Activated naive CD4-positive, alpha-beta T cell treated with anti-CD3 and anti-CD28 coated beads, Interleukin-2, amount 50 U/mL, for 16 hours (primary cell): ENCODE data around the gene LRRC37B.
A peak's percentile ranks its signal among the peaks of the same experiment; 100 is the strongest.
"Not testable (repeated sequence)": the region's sequence is repeated elsewhere in the genome, so short reads cannot be mapped to it uniquely, and the experiment has no call there.

ENCODE experiments used
- DNase-seq: peaks from one replicate; pipeline ENCODE4 v3.0.0-alpha.2; 2020

The LRRC37B gene

DNA sequence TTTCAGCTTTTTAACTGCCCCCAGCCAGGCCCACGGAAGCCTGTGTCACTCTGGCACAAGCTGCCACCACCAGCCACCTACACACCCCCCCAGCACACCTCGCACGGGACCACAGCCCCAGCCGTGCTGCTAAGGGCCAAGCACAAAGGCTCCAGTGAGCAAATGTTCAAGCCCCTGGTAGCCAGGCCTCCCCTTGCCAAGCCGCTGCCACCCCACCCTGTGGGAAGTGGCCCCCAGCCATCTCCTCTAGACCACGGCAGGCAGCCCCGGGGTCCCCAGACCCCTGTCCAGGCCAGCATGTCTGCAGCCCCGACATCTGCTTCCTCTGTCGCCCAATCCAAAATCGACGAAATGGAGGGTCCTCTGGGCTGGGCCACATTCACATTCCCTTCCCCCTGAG, 35.1 kb downstream of the LRRC37B start:
- not testable (repeated sequence) for DNase-seq

DNA sequence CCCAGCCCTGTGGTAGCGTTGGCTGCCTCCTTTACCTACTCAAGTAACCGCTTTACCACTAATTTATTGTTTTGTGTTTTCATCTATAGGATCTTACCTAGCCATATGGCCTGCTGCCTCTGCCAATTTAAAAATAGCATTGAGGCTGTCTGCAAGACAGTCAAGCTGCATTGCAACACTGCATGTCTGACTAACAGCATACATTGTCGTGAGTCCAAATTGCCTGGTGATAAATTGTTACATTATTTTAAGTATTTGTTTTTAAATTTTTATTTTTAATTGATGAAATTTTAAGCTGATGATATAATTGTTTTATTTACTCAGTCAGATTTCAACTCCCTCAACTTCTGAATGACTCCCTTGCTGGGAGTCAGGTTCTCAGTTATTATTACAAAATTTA, 38.4 kb downstream of the LRRC37B start:
- not testable (repeated sequence) for DNase-seq

DNA sequence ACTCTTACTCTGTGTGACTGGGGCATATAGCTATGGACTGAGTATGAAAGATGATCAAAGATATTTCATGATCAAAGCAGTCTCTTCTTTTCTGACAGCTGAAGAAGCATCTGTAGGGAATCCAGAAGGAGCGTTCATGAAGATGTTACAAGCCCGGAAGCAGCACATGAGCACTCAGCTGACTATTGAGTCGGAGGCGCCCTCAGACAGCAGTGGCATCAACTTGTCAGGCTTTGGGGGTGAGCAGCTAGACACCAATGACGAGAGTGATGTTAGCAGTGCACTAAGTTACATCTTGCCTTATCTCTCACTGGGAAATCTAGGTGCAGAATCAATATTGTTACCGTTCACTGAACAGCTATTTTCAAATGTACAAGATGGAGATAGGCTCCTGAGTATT, 40.5 kb downstream of the LRRC37B start:
- not testable (repeated sequence) for DNase-seq

DNA sequence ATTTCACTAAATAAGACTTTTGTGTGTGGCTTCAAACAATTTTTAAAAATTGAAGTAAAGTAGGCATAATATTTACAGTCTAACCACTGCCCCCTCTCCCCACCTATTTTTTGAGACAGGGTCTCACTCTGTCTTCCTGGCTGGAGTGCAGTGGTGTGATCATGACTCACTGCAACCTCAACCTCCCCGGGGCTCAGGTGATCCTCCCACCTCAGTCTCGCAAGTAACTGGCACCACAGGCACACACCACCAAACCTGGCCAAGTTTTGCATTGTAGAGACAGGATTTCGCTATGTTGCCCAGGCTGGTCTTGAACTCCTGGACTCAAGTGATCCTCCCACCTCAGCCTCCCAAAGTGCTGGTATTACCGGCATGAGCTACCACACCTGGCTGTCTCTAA, 47.8 kb downstream of the LRRC37B start:
- not testable (repeated sequence) for DNase-seq

DNA sequence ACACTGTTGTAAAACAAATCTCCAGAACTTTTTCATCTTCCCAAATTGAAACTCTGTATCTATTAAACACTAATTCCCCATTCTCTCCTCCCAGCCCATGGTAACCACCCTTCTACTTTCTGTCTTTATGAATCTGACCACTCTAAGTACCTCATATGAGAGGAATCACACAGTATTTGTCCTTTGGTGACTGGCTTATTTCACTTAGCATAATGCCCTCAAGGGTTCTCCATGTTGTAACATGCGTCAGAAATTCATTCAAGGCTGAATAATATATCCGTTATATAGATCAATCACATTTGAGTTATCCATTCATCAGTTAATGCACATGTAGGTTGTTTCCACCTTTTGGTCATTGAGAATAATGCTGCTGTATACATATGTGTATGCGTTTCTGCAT, 48.2 kb downstream of the LRRC37B start:
- not testable (repeated sequence) for DNase-seq

DNA sequence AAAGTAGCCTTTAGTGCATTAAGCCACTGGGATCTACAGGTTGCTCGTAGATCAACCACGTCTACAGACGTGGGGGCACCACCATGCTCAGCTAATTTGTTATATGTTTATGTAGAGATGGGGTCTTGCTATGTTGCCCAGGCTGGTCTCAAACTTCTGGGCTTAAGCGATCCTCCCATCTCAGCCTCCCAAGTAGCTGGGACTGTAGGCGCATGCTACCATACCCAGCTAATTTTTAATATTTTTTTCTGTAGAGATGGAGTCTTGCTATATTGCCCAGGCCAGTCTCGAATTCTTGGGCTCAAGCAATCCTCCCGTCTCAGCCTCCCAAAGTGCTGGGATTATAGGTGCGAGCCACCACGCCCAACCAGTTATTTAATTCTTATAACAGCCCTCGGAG, 49.3 kb downstream of the LRRC37B start:
- DNase-seq: not testable (repeated sequence)

DNA sequence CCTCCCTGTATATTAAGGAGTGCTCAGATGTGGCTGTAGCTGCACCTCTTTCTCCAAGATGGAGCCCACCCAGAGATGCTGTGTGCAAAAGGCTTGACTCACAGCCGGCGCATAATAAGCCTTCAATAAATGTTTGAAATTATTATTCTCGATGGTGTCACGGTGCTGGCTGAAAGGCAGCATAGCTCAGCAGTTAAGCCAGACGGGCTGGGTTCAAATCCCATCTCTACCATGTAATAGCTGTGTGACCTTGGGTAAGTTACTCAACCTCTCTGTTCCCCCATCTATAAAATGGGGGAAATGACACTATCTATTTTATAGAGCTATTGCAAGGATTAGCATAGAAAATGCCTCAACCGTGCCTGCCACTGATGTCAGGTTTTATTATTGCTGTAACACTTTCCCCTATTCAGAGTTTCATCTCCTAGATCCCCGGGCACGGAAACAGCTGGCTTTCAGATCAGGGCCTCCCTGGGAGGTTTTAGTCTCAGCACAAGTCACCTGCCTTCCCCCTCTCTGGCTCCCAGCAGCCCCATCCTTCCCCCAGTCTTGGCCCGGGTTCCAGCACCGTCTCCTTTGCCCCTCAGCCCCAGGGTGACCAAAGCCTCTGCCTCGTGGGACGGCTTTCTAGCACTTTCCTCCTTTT, 50.4 kb downstream of the LRRC37B start:
- DNase-seq: not testable (repeated sequence)

DNA sequence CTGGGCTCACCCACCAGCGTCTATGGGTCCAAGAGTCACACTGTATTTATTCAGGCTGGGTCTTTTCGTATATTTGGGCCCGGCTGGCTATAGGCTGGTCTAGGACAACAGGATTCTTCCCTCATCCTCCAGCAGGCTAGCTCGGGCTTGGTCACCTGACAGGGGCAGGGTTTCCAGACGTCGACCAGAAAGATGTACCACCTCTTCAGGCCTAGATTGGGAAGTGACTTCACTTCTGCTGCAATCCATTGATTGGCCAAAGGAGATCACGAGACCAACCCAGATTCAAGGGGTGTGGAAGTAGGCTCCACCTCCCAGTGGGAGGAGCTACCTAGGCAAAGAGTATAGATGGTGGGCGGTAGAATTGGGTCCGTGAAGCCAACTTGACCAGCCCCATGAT, 53.5 kb downstream of the LRRC37B start:
- not testable (repeated sequence) for DNase-seq

GRCh38 chr17:32061840-32062239, 54.7 kb downstream of the LRRC37B start:
- DNase-seq: not testable (repeated sequence)

- DNase-seq: not testable (repeated sequence)
Measured at GRCh38 chr17:32064091-32064490, 56.9 kb downstream of the LRRC37B start.

DNA sequence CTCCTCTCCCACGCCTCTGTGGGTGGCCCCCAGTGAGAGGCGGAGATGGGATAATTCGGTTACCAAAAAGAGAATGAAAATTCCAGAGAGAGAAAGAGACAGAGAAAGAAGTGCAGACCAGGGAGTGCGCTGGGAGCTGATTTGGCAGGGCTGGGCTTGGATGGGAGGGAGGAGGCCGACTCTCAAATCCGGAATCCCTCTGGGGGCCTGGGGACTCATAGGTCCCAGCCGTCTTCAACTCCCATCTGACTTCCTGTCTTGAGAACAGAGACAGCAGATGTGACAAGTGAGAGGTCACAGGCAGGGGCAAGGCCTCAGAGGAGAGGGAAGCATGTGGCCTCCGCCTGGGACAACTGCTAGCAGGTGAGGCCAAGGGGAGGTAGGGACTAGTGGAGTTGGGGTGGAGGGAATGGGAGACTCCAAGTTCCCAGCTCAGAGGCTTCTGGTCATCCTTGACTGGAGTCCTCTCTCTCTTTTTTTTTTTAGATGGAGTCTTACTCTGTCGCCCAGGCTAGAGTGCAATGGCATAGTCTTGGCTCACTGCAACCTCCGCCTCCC, 59.0 kb downstream of the LRRC37B start:
- not testable (repeated sequence) for DNase-seq

DNA sequence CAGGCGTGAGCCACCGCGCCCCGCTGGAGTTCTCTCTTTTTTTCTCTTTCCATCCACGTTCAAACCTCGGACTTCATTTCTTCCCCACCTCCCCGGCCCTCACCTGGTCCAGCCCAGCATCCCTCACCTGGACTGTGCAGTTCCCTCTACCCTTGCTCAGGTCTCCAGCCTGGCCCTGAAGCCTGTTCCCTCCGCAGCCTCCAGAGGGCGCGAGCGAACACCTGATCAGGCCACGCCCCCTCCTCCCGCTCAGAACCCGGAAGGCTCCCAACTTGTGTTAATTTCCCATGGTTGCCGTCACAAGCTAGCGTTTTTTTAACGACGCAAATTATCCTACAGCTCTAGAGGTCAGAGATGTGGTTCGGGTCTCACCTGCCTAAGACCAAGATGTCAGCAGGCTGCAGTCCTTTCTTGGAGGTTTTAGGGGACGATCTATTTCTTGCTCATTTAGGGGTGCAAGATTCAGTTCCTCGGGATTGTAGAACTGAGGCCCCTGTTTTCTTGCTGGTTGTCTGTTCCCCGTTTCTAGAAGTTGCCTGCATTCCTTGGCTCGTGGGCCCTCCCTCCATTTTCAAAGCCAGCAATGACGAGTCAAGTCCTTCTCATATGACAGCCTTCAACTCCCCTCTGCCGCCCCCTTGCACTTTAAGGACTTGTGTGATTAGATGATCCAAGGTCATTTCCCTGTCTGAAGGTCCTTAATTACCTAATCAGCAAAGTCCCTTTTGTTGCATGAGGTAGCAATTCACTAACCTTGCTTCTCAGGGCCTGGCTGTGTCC, 59.9 kb downstream of the LRRC37B start:
- peak; percentile 48 for DNase-seq

GRCh38 chr17:32069067-32069466, 61.9 kb downstream of the LRRC37B start:
- DNase-seq: not testable (repeated sequence)

DNA sequence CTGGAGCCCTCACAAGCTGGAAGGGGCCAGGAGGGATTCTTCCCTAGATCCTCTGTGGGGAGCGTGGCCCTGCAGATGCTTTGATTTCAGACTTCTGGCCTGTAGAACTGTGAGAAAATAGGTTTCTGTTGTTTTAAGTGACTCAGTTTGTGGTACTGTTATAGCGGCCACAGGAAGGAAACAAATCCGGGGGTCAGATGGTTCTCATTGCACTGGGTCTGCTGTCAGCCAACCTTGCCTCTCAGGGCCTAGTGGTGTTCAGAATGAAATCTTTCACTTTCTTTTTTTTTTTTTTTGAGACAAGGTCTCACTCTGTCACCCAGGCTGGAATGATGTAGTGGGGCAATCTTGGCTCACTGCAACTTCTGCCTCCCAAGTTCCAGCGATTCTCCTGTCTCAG, 64.8 kb downstream of the LRRC37B start:
- not testable (repeated sequence) for DNase-seq

- DNase-seq: not testable (repeated sequence)
Measured at GRCh38 chr17:32073131-32073530, 65.9 kb downstream of the LRRC37B start.

GRCh38 chr17:32079753-32080152, 72.6 kb downstream of the LRRC37B start:
- peak; percentile 33 for DNase-seq

GRCh38 chr17:32083550-32083979, 76.4 kb downstream of the LRRC37B start:
- DNase-seq: peak; percentile 16

DNA sequence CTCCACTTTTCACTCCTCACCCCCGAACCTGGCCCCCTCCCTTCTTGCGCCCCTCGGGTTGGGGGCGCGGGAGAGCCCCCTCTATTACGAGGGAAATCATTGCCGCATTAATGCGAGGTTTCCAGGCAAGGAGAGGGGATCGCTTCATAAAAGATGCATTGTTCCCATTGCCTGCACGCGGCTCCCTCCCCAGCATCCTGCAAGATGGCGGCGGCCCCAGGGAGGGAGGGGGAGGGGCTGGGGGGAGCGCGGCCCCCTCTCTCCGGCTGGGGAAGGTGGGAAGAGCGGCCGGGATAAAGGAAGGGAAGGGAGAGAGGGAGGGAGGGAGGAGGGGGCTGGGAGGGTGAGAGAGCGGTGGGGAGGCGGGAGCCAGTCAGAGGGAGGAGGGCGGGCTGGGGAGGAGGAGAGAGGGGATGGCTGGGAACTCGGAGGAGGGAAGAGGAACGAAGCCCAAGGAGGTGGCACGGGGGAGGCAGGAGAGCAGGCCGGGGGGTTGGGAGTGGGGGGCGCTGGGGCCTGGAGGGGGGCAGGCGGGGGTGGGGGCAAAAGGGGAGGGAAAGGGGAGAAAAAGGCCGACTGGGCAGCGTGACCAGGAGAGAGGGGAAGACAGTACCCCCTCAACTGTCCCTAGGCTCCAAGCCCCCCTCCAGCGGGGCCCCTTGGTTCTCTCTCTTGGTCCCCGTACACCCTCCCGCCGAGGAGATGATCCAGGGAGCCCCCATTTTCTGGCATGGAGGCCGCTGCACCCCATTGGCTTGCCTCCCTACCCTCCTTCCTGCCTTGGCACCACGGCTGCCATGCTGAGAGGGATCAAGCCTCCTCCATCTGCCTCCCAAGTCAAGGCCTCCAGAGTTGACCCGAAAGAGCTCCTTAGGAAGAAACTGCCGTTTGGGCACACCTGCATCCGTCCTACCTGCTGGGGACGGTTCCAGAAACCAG, 77.1 kb downstream of the LRRC37B start:
- DNase-seq: peak; percentile 18

DNA sequence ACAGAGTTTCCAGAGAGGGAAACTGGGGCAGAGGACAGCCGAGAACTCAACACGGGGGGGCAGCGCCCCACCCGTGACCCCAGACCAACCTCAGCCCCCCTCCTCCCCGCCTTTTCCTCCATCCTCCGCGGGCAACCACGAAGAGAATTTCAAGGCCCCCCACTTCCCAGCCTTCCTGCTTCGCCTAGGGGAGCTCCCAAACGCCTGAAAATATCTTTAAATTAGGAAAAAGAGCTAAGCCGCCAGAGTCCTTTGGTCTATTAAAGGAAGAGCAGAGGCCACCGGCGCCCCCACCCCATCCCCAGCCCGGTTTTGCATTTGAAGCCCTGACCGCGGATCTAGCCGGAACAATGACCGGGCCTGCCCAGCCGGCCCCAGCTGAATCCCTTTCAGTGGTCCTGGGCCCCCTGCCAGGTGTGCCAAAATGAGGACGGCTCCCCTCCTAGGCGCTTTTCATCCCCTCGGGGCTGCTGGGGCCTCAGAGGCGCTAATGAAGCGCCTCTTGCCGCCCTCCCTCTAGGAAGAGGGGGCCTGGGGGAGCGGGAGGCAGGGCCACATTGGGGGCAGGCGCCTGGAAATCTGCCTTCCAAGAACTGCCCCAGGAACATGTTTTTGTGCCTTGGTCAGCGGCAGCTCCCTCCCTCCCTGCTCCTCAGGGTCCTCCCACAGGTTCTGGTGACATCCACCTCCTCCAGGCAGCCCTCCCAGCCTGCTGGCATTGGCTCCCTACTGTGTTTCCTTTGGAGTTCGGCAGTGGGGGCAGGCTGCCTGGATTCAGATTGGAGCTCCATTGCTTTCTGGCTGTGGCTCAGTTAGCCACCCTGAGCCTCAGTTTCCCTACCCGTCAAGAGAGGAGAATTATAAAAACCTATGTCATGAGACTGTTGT, 78.0 kb downstream of the LRRC37B start:
- not testable (repeated sequence) for DNase-seq

DNA sequence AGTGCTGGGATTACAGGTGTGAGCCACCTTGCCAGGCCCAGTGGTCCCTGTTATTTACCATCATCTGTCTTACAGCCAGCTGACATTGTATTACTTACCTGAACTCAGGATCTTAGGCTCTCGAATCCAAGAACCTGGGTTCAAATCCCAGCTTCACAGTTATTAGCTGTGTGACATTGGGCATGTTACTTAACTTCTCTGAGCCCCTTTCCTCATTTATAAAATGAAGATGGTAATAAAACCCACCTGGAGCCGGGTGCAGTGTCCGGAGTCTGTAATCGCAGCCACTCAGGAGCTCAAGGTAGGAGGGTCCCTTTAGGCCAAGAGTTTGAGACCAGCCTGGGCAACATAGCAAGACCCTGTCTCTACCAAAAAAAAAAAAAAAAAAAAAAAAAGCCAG, 79.7 kb downstream of the LRRC37B start:
- not testable (repeated sequence) for DNase-seq

GRCh38 chr17:32092062-32092461, 84.9 kb downstream of the LRRC37B start:
- not testable (repeated sequence) for DNase-seq

GRCh38 chr17:32099686-32100085, 92.5 kb downstream of the LRRC37B start:
- no peak for DNase-seq
